Neural cell (in vitro differentiated cells): ENCODE results near the gene PLA2G2D.

ENCODE experiments used
- EP300 ChIP-seq: fragments of 450-650 bp; conservative IDR thresholded peaks from 2 replicates; pipeline ENCODE4 v1.6.1; 2014; ENCODE audit warnings: antibody characterized with exemption, mild to moderate bottlenecking, moderate library complexity; ENCODE audit not compliant: poor library complexity, severe bottlenecking
- EZH2 ChIP-seq: fragments of 200-600, 300-800 bp; shearing (Covaris generic), sonication (generic); IDR thresholded peaks from 2 replicates; pipeline ENCODE4 v1.6.1; 2014; ENCODE audit warnings: antibody characterized with exemption, low read length, borderline replicate concordance, mild to moderate bottlenecking; ENCODE audit not compliant: insufficient read depth, poor library complexity, severe bottlenecking
- POLR2AphosphoS5 ChIP-seq: IDR thresholded peaks from 2 replicates; pipeline ENCODE4 v1.6.1; 2012
- TAF1 ChIP-seq: IDR thresholded peaks from 2 replicates; pipeline ENCODE4 v1.6.1; 2012; ENCODE audit warnings: low read depth
- TF ChIP-seq, protein P1 (sequence below): fragments of 450-650 bp; IDR thresholded peaks from 2 replicates; pipeline ENCODE4 v1.5.1; 2014; ENCODE audit warnings: antibody characterized with exemption, mild to moderate bottlenecking, moderate library complexity; ENCODE audit not compliant: poor library complexity, severe bottlenecking

DNA sequence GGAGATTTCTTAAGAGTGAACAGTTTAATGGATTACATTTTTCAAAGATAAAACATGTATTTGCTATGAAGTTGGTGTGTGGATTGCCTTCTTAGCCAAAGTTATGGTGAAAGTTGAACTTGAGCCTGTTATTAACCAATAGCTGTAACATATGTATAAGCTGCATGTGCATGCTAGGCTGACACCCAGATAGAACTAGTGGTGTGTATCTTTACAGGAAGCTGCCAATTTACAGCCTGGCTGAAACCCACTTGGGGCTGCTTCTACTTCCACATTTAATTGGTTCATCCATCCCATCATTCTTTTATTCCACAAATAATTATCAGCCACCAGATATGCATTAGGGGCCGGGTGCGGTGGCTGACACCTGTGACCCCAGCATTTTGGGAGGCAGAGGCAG is 46.1 kb downstream of the PLA2G2D start:
- TF ChIP-seq, protein P1, sequence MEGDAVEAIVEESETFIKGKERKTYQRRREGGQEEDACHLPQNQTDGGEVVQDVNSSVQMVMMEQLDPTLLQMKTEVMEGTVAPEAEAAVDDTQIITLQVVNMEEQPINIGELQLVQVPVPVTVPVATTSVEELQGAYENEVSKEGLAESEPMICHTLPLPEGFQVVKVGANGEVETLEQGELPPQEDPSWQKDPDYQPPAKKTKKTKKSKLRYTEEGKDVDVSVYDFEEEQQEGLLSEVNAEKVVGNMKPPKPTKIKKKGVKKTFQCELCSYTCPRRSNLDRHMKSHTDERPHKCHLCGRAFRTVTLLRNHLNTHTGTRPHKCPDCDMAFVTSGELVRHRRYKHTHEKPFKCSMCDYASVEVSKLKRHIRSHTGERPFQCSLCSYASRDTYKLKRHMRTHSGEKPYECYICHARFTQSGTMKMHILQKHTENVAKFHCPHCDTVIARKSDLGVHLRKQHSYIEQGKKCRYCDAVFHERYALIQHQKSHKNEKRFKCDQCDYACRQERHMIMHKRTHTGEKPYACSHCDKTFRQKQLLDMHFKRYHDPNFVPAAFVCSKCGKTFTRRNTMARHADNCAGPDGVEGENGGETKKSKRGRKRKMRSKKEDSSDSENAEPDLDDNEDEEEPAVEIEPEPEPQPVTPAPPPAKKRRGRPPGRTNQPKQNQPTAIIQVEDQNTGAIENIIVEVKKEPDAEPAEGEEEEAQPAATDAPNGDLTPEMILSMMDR = no peak
- TF ChIP-seq POLR2AphosphoS5 = no peak
- TF ChIP-seq TAF1 = no peak
- no peak for TF ChIP-seq EP300
- TF ChIP-seq EZH2 = no peak
